ENCODE results near the gene FARP2.

Gene FARP2

GRCh38 chr2:241540771-241541561 is 184.9 kb downstream of the FARP2 start:
- peaks cover 21 to 27% of the 10 kb centered on the region in 2 donors for H3K27me3 Mint-ChIP-seq
- H3K36me3 Mint-ChIP-seq, result no peaks in the 10 kb centered on the region
- H3K4me1 Mint-ChIP-seq, result peaks cover 2 to 5% of the 10 kb centered on the region in 2 donors
- H3K27ac Mint-ChIP-seq, result no peak overlapping the region
- H3K4me3 Mint-ChIP-seq, result peak overlapping the region; percentile 76 to 82
- peak; percentile 38 for DNase-seq
- peak; percentile 83 to 85 for ATAC-seq (replicated peaks)
- no peaks in the 10 kb centered on the region for H3K9me3 Mint-ChIP-seq

DNA sequence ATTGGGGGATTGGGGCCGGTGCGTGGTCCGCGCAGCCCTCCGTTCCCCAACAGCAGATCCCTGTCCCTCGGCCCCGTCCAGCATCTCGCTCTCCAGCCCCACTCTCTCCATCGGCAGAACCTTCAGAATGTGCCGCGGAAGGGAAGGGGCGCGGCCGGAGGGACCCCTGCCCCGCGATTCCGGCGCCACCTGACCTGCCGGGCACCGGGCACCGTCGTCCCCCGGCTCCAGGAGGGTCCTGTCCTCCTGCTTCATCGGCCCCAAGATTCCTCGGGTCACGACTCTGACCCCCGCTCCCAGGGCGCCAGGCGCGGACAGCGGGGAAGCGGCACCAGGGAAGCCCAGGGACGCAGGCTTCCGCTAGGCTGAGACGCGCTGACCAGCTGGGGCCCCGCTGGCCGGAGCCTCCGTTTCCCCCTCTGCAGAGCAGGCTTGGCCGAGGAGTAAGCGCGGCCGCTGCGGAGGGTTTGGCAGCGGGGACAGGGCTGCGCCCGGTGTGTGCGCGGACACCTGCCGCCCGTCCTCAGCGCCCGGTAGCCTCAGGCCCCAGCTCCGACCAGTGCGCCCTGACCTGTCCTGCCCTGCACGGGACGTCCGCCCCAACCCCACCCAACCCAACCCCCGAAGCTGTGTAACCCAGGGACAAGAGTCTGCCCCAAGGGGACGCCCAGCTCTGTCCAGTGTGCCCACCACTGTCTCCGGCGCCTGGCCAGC is 185.6 kb downstream of the FARP2 start:
- H3K27ac Mint-ChIP-seq, result no peak overlapping the region
- no peaks in the 10 kb centered on the region for H3K9me3 Mint-ChIP-seq
- H3K4me1 Mint-ChIP-seq, result peaks cover 2 to 5% of the 10 kb centered on the region in 2 donors
- ATAC-seq (replicated peaks) (no peak), DNase-seq (no peak)
- peaks cover 19 to 27% of the 10 kb centered on the region in 2 donors for H3K27me3 Mint-ChIP-seq
- H3K4me3 Mint-ChIP-seq, result no peak overlapping the region
- no peaks in the 10 kb centered on the region for H3K36me3 Mint-ChIP-seq

DNA sequence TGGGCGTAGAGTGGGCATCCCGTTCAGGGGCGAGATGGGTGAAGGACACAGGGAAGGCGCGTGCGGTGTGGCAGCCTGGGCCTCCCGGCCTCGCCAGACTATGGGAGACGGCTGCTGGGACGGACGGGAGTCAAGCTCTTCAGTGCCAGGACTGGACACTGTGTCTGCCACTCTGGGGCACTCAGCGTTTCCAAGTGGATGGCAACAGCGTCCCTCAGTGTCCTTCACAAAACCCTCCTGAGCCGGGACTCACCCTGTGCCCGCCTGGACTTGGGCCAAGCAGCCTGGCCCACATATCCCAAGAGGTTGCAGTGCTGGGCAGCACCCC is 186.2 kb downstream of the FARP2 start:
- ATAC-seq (replicated peaks) (no peak), DNase-seq (no peak)
- Mint-ChIP-seq H3K4me3 (no peak overlapping the region), H3K9me3 (no peaks in the 10 kb centered on the region), H3K36me3 (no peaks in the 10 kb centered on the region), H3K4me1 (peaks cover 2 to 5% of the 10 kb centered on the region in 2 donors), H3K27ac (no peak overlapping the region), H3K27me3 (peaks cover 19 to 27% of the 10 kb centered on the region in 2 donors)

Data from stimulated activated naive B cell treated with anti-CD40 and anti-IgM and Interleukin-4, amounts not matched to agents 10 μg/mL and 1 μg/mL and 100 μg/mL, for 72 hours (primary cell).